Measurements from ENCODE around the gene CGRRF1. TPM values are rescaled to one million over a fixed set of nuclear protein-coding genes. Genes with fewer than 3 reads are reported as not detected.

The CGRRF1 gene
- total RNA-seq, 1 donor from 2014 or later, result 10.7 TPM

DNA sequence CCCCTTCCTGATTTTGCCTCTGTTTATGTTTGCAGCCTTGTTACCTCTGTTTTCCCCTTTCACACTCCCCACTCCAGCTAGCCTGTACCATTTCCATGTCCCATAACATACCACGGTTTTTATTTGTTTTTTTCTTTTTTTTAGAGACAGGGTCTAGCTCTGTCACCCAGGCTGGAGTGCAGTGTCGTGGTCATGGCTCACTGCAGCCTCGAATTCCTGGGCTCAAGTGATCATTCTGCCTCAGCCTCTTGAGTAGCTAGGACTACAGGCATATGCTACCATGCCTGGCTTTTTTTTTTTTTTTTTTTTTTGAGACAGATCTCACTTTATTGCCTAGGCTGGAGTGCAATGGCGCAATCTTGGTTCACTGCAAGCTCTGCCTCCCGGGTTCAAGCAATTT, 38.8 kb downstream of the CGRRF1 start:
- no peak for DNase-seq

DNA sequence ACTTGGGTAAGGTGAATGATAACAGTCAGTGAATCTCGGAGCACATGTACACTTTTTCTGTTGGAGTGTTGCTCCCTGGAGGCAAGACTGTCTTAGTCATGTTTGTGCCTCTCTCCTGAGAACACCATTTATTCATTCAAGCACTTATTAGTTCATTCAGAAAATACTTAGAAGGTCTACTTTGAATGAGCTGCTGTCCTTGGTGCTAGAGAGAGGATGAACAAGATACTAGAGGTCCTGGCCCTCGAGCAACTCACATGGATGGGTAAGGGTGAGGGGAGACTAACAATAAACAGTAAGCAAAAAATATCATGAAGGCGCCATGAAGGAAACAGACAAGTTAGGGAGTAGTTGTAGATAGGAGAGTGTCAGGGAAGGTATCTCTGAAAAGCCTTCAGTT, 40.2 kb downstream of the CGRRF1 start:
- no peak for DNase-seq

DNA sequence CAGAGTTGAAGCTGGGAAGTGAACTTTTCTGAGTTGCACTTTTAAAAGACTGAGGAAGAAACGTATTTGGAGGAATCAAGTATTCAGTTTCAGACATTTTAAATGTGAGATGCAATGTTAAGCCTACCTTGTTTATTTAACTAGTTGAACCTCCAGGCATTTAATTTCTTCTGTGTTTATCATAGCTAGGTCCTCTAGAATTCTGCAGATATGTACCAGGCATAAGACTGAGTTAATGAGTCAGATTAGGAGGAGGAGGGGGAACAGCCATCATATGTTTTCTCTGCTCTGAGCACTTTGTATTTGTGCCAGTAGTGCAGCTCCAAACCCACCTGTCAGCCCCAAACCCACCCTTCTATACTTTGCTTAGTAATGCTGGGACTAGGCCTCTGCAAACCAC, 40.8 kb downstream of the CGRRF1 start:
- no peak for DNase-seq

DNA sequence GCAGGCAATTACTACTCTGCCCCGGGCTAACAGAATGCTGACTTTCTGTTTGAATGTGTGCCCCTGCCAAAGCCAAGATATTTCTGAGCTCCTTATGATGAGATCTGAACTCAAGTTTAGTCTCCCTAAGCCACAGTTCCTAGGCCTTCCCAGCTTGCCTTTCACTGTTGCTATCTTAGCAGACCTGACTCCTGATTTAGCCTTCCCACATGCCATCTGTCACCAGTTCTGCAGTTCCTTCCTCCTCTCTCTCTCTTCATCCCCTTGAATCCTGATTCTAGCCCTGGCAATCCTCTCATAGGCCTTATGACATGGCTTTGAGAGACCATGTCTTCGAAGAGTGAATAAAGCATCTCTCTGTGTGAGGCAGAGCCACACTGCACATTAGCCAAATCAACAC, 44.7 kb downstream of the CGRRF1 start:
- no peak for DNase-seq

DNA sequence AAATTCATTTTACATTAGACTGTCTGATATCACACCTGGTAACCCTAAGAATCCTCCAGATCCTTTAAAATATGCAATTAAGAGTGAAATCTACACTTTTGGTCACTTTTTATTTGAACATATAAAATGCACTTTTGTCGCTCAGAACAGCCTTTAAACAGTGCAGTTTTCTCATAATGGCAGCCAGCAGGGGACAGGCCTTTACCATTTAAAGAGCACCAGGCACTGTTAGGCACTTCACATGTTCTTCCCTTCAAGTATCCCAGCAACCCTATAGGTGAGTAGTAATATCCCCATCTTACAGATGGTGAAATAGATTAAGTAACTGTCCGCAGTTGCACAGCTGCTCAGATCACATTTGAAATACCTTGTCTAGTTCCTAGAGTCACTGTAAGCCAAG, 45.9 kb downstream of the CGRRF1 start:
- no peak for DNase-seq

DNA sequence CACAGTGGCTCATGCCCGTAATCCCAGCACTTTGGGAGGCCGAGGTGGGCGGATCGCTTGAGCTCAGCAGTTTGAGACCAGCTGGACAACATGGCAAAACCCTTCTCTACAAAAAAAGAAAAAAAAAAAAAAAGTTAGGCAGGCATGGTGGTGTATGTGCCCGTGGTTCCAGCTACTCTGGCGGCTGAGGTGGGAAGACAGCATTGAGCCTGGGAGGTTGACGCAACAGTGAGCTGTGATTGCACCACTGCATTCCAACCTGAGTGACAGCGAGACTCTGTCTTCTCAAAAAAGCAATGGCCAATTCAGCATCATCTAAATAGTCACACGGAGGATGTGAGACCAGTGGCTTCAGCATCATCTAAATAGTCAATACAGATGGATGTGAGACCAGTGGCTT, 46.8 kb downstream of the CGRRF1 start:
- no peak for DNase-seq

DNA sequence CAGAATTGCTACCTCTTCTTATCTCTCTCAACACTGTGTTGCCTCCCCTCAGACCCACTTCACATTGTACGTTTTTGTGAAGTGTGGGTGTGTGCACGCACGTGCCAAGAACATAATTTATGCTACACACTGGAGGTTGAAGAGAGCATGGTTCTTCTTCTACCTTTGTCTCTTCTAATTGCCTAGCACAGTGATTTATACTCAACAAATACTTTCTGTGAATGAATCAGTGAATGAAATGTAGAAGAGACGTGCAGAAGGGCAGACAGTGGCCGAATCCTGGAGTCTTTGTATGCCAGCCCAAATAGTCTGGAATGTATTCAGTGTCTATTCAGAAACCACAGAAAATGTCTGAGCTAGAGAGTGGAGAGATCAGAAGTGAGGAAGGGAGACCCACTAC, 52.6 kb downstream of the CGRRF1 start:
- DNase-seq, result no peak

DNA sequence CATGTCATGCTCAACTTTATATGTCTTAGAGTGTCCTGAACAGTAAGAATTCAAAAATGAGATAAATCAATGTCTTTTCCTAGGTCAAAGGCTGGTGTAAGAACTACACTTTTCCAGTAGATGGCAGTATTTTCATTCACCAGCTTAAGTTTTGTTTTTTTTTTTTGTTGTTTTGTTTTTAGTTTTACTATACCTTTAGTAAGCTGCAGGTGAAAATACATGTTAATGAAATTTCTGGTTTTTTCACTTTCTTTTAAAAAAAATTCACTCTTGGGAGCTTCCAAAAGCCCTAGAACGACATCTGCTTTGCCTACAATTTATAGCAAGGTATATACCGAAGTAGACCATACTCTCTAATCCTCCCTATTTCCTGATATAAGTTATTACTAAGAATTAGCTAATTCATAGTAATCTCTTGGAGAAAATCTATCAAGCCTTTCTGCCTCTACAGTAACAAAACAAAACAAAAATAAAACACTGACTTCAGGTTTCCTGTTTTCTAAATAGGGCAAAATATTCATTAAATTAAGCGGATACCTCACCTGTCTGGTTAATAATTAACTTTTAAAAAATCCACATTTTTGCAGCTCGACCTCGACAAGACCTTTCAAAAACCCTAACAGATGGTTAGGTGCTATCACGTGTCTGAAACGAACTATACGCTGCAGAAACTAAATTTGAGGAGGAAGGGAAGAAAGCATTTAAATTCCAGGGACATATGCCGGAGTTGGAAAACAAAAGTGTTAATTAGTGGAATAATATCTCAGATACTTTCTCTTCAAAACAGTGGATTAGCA, 54.6 kb downstream of the CGRRF1 start:
- DNase-seq, result peak; percentile 56

DNA sequence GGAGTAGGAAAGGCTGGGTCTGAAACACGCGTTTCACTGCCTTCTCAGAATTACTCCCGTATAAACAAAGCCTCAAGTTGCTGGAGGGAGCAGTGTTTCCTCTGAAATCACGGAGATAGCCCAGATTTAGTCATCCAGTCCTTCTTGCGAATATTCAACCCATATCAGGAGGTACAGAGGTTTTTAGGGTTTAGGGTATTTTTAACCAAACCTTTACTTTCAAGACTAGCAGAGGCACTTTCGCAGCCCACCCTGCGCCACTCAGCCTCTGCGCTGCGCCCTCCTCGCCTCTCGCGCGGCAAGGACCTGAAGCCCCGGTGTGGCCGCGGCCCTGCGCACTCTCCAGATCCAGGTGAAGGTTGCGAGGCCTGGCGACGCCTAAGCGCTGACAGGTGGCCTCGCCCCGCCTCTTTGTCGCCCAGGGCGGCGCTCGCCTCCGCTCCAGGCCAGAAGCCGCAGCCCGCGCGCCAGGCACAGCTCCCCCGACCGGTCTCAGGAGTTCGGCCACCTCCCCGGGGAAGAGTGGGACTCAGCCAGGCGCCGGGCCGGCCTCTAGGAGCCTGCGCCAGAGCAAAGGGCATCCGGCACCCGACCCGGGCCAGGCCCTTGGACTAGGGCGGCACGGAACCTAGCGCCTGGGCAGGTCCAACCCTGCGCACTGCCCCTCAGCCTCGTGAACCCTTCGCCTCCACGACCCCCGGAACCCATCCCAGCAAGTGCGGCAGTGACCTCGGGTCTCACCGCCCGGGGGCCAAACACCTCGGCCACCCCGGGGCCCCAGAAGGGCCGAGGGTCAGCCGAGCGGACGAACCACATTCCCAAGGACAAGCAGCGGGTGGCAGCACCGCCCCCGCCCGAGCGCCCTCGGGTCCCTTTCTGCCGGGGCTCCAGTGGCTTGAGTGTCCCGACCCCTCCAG, 55.4 kb downstream of the CGRRF1 start:
- peak; percentile 76 for DNase-seq

DNA sequence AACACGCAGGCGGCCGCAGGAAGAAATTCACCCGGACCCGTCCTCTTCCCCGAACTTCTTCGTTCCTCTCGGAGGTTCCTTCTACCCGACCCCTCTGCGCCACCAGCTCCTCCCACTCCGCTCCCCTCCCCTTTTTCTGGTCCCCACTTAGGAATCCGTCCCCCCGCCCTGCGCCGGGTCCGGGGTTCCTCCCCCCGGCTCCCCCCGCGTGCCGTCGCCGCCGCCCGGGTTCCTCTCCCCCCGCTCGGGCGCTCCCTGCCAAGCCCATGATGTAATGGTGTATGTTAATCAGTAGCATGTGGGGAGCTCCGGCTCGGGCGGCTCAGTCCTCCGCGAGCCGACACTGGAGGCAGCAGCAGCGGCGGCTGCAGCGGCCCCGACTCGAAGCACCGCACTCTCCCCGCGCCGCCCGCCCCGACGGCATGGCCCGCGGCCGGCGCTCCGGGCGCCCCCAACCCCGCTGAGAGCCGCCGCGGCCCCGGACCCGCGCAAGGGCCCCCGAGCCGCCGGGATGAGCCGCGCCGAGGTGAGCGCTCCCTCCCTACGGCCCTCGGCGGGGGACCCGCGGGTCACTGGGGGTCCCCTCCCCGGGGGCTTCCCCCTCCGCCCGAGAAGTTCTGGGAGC, 56.2 kb downstream of the CGRRF1 start:
- peak; percentile 95 for DNase-seq

DNA sequence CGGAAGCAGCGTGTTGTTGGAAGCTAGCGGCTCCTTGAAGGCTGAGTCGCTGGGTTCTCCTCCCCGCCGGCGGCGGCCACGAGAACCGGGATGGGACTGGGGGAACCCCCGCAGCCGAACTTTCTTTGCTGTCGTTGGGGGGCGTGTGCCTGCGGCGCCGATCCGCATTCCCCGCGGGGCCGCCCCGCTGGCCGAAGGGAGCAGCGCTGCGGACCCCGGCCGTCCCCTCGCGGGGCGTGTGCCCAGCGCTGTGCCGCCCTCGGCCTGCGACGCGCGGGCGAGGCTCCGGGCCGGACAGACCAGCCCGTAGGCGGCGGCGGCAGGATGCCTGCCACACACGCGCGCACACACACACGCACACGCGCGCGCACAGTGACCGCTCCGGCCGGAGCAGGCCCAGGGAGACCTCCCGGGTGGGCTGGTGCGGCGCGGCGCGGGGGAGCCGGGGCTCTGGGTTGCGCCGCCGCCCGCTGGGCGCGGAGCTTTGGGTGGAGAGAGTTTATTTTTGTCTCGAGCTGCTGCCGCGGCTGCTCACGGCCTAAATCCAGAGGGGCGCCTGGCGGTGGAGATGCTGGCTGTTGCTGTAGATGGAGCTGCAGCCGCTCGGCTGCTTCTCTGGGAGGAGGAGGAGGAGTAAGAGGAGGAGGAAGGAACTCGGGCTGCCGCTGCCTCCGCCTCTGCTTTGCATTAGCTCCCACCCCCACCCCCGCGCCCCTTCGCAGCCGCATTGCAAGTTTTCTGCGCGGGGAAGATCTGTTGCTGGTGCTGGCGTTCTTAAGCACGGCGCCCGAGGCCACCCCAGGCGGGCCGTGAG, 56.9 kb downstream of the CGRRF1 start, which contains the start of gene SAMD4A:
Gene SAMD4A (plus strand): TSS at position 719 of the 814 bp plus-strand sequence. CDS start 789 bp downstream, outside the sequence.
- DNase-seq, result peak; percentile 86

DNA sequence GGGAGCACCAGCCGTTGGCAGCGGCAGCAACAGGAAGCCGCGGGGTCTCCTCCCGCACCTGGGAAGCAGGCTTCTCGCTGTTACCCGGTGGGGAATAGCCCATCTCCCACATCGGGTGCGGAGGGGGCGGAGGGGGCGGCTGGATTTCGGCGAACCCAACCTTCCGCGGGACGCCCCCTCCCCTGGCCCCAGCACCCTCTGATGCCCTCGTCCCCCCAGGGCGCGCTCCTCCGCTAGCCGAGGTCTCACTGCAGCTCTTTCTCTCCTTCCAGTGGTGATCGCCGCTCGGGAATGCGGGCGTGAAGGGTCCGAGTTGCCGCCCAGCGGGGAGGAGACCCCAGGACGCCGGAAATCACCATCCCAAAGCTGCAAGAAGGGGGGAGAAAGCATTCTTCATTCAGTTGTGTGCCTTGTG, 57.5 kb downstream of the CGRRF1 start:
- no peak for DNase-seq

DNA sequence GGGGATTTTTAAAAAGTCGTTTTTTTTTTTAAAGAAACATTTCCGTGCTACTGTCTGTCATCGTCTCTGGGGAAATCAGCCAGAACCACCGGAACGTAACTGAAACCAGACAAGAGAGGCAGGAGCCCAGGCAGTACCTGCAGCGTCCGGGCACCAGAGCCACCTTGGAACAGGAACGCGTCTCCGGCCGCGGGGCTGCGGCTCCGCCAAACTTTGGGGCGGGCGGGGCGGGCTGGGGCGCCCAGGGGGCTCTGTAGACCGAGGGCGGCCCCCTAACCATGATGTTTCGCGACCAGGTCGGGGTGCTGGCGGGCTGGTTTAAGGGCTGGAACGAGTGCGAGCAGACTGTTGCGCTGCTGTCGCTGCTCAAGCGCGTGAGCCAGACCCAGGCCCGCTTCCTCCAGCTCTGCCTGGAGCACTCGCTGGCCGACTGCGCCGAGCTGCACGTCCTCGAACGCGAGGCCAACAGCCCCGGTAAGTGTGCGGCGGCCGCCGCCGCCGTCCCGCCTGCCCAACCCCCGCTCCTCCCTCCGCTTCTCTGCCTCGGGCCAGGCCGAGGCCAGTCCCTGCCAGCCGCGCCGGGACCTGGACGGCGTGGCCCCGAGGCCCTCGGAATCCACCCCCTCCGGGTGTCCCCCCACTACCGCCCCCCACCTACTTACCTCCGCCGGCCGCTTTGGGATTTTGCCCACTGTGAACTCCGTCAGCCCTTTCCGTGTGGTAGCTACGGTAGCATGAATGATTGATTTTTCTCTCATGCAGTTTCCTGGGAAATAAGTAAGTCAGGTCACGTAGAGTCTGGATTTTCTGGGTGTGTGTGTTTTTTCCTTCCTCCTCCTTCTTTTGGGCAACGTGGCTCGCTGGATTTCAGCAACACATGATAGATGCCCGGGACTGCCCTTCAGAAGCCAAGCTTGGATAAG, 58.2 kb downstream of the CGRRF1 start:
- peak; percentile 54 for DNase-seq

DNA sequence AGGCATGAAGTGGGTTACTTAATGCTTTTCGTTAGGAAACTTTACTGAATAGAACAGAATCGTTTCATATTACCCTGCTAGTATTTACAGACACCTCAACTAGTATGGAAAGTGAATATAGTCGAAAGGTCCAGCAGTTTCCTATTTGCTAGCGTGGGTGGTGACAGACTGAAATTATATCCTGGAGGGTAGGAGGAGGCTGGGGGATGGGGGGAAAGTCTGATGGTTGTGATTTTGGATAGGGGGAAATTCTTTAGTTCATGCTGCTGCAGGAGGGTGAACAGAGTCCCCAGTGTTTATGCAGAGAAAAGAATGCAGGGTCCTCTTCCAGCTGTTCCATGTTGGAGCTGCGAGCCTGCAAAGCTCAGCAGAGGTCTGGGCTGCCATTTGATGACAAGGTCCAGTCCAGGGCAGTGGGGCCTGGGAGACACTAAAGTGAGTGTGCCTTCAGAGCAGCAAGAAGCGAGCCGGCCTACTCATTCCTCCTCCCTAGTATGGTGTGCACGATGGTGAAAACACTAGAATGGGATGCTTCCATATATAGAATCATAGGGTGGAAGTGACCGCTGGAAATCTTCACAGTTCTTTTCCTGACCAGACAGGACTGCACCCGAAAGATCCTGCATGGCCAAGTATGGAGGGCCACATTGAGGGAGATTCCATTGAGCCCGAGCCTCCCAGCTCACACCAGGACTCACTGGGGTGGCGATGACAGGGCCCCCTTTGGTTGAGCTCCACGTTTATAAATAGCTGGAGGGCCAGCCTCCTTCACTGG, 59.3 kb downstream of the CGRRF1 start:
- DNase-seq, result peak; percentile 36

DNA sequence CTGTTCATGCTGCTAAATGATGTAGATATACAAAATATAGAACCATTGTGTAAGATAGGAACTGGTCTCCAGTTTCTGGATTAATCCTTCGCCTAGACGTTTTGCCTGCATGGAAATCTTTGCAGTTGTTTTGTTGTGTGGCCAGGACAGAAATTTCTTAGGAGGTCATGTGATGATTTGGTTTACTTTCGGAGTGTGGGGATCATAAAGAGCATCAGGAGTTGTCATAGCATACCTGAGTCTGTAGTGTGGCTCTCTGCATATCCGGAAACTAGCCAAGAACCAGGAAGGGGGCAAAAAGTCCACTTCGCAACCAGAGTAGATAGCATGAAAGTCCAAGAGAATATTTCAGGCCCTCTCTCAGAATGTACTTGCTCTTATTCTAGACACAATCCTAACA, 60.3 kb downstream of the CGRRF1 start:
- no peak for DNase-seq

DNA sequence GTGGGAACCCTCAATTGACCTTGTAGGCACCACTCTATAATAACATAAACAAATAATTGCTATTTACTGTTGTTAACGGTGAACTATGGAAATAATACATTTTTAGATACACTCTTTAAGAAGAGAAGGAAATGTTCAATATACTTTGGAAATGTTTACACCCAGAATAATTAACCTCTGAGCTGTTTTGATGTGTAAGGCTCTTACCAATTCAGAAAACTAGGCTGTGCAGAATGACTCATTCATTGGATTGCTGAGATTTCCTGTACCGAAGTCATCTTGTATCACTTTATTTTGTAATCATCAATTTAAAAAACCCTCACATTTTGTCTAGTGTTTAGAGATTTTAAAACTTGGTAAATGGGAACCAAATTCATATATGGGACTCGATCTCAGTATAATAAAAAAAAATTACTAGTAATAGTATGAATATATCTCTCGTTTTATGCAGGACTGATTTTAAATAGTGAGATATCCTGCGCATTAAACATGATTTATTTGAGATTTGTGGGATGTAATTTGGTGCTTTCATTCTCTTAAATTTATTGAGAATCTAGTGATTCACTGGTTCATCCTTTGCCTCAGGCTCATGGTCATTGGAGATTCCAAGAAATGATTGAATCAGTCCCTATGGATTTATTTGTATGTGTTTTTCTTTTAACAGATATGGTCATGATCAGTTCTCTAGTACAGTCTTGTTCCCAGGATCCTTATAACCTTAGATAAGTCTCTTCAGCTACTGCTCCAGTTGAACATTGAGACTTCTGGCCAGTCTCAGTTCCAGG, 61.1 kb downstream of the CGRRF1 start:
- peak; percentile 40 for DNase-seq

DNA sequence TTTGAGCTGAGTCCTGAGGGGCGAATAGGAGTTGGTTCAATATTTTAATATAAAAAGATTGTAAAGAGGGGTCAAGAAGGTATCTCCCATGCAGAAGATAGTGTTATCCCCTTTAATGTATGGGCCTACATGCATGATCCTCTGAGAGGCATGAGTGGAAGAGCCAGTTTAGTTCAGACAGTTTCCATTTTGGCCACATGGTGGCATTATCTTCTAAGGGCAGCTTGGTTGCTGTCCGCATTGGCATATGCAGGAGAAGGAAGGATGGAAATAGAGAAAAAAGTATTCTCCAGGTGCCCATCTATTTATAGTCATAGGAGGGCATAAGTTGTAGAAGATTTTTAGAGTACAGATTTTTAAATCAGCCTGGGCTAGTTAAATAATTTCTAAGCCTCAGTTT, 62.6 kb downstream of the CGRRF1 start:
- no peak for DNase-seq

DNA sequence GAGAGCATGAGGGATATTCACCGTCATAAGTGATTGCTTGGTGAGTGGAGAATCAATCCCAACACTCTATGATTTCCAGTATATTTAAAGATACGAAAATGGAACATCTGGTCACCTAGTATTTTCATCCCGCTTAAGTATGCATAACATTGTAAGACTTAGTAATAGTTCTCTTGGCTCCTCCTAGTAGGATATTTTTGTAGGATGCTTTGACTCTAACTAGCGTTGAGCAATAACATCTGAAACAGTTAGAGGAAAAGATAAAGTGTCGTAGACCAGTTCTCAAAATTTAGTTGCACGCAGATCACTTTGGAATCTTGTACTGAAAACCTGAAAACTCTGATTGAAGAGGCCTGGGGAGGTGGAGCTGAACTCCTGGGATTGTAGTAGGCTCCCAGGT, 64.8 kb downstream of the CGRRF1 start:
- DNase-seq, result no peak

DNA sequence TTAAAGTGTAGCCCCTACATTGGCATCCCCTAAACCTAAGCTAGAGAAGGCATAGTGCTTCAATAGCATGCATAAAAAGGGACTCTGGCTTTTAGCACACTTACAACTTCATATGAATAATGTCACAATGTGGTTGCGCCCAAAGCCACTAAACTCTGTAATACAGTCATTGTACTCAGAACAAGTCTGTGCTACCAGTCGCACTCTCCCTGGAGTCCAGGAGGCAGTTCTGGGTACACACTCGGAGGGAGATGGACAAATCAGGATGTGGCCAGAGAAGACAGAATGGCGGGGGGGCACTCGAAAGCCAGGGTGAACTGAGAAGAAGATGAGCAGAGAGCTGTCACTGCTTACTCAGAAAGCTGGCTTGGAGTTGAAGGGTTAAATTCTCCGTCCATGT, 67.8 kb downstream of the CGRRF1 start:
- no peak for DNase-seq
